GM18951 (cell line): ENCODE data around the gene SCN1A.
"Not testable (repeated sequence)": the region's sequence is repeated elsewhere in the genome, so short reads cannot be mapped to it uniquely, and the experiment has no call there.

Experiments
- POLR2A ChIP-seq: IDR thresholded peaks from 4 replicates; pipeline ENCODE4 v1.6.1; 2011; ENCODE audit warnings: mild to moderate bottlenecking; ENCODE audit not compliant: insufficient read length, insufficient read depth; ENCODE audit errors: extremely low read depth
- in situ Hi-C: fragments of 300-500 bp; cut with MboI; formaldehyde crosslinking; loops from one replicate; pipeline ENCODE4 v1.12.0; 2022; ENCODE audit warnings: low sequenced_read_pairs, mixed read lengths, inconsistent platforms; ENCODE audit not compliant: unreplicated experiment

SCN1A gene

GRCh38 chr2:166128156-166128505, 311 bp upstream of the SCN1A start:
- no peak for TF ChIP-seq POLR2A
- in situ Hi-C loops = no loop called here

GRCh38 chr2:166126007-166126639, 1.7 kb downstream of the SCN1A start:
- in situ Hi-C loops = no loop called here
- no peak for TF ChIP-seq POLR2A

- in situ Hi-C loops = no loop called here
Observed at GRCh38 chr2:166125557-166125956, 2.3 kb downstream of the SCN1A start.

GRCh38 chr2:166118180-166118579, 9.6 kb downstream of the SCN1A start:
- in situ Hi-C loops = no loop called here
- no peak for TF ChIP-seq POLR2A

More at GRCh38 chr2:166125557-166125956, 2.3 kb downstream of the SCN1A start:
- TF ChIP-seq POLR2A = no peak

- in situ Hi-C loops = no loop called here
- no peak for TF ChIP-seq POLR2A
Observed at GRCh38 chr2:166117491-166117890, 10.3 kb downstream of the SCN1A start.

- no peak for TF ChIP-seq POLR2A
- in situ Hi-C loops = no loop called here
Observed at GRCh38 chr2:166115589-166115988, 12.2 kb downstream of the SCN1A start.

- no peak for TF ChIP-seq POLR2A
- in situ Hi-C loops = no loop called here
Observed at GRCh38 chr2:166112193-166112605, 15.6 kb downstream of the SCN1A start.

- in situ Hi-C loops = no loop called here
- TF ChIP-seq POLR2A = no peak
Observed at GRCh38 chr2:166106431-166107015, 21.3 kb downstream of the SCN1A start.

GRCh38 chr2:166104773-166105172, 23.0 kb downstream of the SCN1A start:
- no peak for TF ChIP-seq POLR2A
- in situ Hi-C loops = no loop called here

- in situ Hi-C loops = no loop called here
- TF ChIP-seq POLR2A = no peak
Observed at GRCh38 chr2:166104084-166104483, 23.7 kb downstream of the SCN1A start.

- in situ Hi-C loops = not testable (repeated sequence)
Observed at GRCh38 chr2:166103277-166103676, 24.5 kb downstream of the SCN1A start.

- TF ChIP-seq POLR2A = no peak
- in situ Hi-C loops = no loop called here
Observed at GRCh38 chr2:166094325-166094724, 33.5 kb downstream of the SCN1A start.

GRCh38 chr2:166092889-166093288, 34.9 kb downstream of the SCN1A start:
- TF ChIP-seq POLR2A = no peak
- in situ Hi-C loops = no loop called here

GRCh38 chr2:166091439-166091838, 36.4 kb downstream of the SCN1A start:
- TF ChIP-seq POLR2A = no peak
- in situ Hi-C loops = no loop called here

GRCh38 chr2:166090908-166091307, 36.9 kb downstream of the SCN1A start:
- no peak for TF ChIP-seq POLR2A
- in situ Hi-C loops = no loop called here

GRCh38 chr2:166090346-166090745, 37.5 kb downstream of the SCN1A start:
- in situ Hi-C loops = no loop called here
- no peak for TF ChIP-seq POLR2A
